ENCODE data around the gene IGDCC3. TPM values are rescaled to one million over a fixed set of nuclear protein-coding genes. Genes with fewer than 3 reads are reported as not detected.

IGDCC3 gene
- total and polyA plus RNA-seq, 2 donors: 0.50 to 1.4 TPM

DNA sequence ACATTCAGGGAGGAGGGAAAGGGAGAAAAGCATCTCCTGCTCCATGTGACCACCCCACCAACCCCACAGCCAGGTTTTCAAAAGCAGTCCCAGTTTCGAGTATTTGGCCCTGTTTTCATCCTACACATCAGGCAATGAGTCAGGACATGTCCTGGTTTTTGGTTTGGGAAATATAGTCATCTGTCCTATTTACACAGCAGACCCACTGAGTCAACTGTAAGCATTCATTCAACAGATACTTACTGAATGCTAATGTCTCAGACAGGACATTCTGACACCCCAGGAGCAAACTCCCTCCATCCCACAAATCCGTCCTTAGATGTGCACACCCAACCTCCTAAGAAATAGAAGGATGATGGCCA, 32.9 kb downstream of the IGDCC3 start:
- Histone ChIP-seq H3K27ac (ENCODE audit: low read depth in 1 of 2, low read length in 1 of 2) (no peak overlapping the region), H3K4me3 (ENCODE audit: low read length in 2 of 2) (no peak overlapping the region), H3K36me3 (ENCODE audit: control insufficient read depth in 2 of 2, insufficient read depth in 2 of 2, low read length in 1 of 2) (no peaks in the 10 kb centered on the region), H3K4me1 (ENCODE audit: control insufficient read depth in 2 of 2, insufficient read depth in 2 of 2, low read length in 2 of 2) (no peaks in the 10 kb centered on the region), H3K27me3 (ENCODE audit: control insufficient read depth in 2 of 2, insufficient read depth in 1 of 2, low read length in 1 of 2) (peaks cover 0 to 13% of the 10 kb centered on the region in 2 donors), H3K9me3 (ENCODE audit: control insufficient read depth in 2 of 2, insufficient read depth in 1 of 2, low read length in 1 of 2) (no peaks in the 10 kb centered on the region)
- DNase-seq (ENCODE audit: low read depth in 6 of 9, low spot score in 9 of 9): no peak
- 91% methylated on average over 2 of the region's 2 CpGs for WGBS

DNA sequence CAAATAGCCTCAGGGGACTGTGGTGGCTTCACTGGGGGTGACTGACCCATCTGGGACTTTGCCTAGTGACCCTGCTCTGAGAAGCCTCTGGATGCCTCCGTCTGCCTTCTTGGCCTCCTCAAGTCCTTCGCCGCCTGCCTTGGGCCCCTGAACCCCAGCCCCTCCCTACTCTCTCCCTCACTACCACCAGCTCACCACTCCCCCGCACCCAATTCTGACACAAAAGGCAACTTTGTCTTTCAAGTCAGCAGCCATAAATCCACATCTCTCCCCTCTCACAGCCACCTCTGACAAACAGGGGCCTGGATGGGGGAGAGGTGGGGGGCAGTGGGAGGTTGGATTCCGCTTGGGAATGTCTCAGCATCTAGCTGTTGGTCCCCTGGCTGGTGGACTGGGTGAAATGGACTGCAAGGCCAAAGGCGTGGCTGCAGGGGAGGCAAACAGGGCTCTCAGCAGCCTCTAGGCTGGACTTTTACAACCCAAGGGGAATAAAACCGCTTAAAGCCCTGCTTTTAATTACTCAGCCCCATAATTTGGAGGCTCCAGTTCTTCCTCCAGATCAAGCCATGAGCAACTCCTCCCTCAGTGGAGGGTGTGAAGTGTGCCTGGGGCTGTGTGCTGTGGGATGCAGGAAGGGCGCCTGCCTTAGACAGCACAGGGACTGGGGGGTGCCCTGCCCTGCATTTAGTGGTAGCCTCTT, 33.4 kb downstream of the IGDCC3 start:
- Histone ChIP-seq H3K27ac (ENCODE audit: low read depth in 1 of 2, low read length in 1 of 2) (no peak overlapping the region), H3K4me1 (ENCODE audit: control insufficient read depth in 2 of 2, insufficient read depth in 2 of 2, low read length in 2 of 2) (no peaks in the 10 kb centered on the region), H3K9me3 (ENCODE audit: control insufficient read depth in 2 of 2, insufficient read depth in 1 of 2, low read length in 1 of 2) (no peaks in the 10 kb centered on the region), H3K4me3 (ENCODE audit: low read length in 2 of 2) (no peak overlapping the region), H3K36me3 (ENCODE audit: control insufficient read depth in 2 of 2, insufficient read depth in 2 of 2, low read length in 1 of 2) (no peaks in the 10 kb centered on the region), H3K27me3 (ENCODE audit: control insufficient read depth in 2 of 2, insufficient read depth in 1 of 2, low read length in 1 of 2) (peaks cover 0 to 16% of the 10 kb centered on the region in 2 donors)
- 97% methylated on average over 8 of the region's 8 CpGs for WGBS
- DNase-seq (ENCODE audit: low read depth in 6 of 9, low spot score in 9 of 9): no peak

DNA sequence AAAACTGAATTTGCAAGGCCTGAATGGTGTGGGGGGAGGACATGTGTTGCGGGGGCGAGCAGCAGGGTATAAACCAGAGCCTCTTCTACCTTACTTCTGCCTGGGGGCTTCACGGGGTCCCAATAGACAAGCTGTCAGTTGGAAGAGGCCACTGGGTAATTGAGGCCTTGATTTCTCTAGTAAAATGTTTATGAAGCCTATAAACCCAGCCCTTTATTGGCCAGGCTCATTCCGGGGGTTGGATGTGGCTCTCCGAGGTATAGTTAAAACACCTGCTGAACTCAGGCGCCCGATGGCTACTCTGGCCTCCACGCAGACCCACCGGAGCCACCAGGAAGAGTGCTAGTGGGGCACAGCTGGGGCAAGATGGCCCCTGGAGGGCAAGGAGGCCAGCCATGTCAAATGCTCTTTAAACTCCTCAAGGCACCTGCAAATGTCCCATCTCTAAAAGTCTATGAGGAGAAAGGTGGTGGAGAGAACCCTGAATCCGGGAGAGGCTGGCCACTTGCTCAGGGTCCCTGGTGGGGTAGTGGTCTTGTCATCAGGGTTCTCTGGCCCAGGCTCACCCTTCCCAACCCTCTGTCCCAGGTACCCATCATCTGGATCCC, 34.3 kb downstream of the IGDCC3 start:
- Histone ChIP-seq H3K36me3 (ENCODE audit: control insufficient read depth in 2 of 2, insufficient read depth in 2 of 2, low read length in 1 of 2) (no peaks in the 10 kb centered on the region), H3K27me3 (ENCODE audit: control insufficient read depth in 2 of 2, insufficient read depth in 1 of 2, low read length in 1 of 2) (peaks cover 0 to 18% of the 10 kb centered on the region in 2 donors), H3K27ac (ENCODE audit: low read depth in 1 of 2, low read length in 1 of 2) (no peak overlapping the region), H3K9me3 (ENCODE audit: control insufficient read depth in 2 of 2, insufficient read depth in 1 of 2, low read length in 1 of 2) (no peaks in the 10 kb centered on the region), H3K4me3 (ENCODE audit: low read length in 2 of 2) (no peak overlapping the region), H3K4me1 (ENCODE audit: control insufficient read depth in 2 of 2, insufficient read depth in 2 of 2, low read length in 2 of 2) (no peaks in the 10 kb centered on the region)
- 95% methylated on average over 10 of the region's 10 CpGs for WGBS
- DNase-seq (ENCODE audit: low read depth in 6 of 9, low spot score in 9 of 9): no peak

DNA sequence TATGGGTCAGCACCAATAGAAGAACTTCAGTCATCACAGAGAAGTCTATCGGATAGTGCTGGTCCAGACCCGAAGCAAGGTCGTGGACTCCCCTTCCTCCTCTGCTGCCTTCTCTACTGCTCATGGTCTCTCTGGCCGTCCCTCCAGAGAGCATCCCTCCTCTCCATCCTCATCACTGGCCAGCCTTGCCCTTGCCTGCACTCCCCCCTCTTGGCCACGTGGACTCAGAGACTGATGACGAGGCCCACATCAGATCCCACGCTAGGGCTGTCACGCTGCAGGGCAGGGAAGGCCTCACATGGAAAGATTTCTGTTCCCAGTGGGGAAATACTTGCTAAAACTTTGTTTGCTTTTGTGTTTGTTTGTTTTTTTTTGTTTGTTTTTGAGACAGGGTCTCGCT, 35.3 kb downstream of the IGDCC3 start:
- 97% methylated on average over 9 of the region's 9 CpGs for WGBS
- H3K36me3 ChIP-seq (ENCODE audit: control insufficient read depth in 2 of 2, insufficient read depth in 2 of 2, low read length in 1 of 2): no peaks in the 10 kb centered on the region
- H3K27me3 ChIP-seq (ENCODE audit: control insufficient read depth in 2 of 2, insufficient read depth in 1 of 2, low read length in 1 of 2): peaks cover 0 to 19% of the 10 kb centered on the region in 2 donors
- H3K27ac ChIP-seq (ENCODE audit: low read depth in 1 of 2, low read length in 1 of 2): no peak overlapping the region
- DNase-seq (ENCODE audit: low read depth in 6 of 9, low spot score in 9 of 9): no peak
- no peaks in the 10 kb centered on the region for H3K9me3 ChIP-seq (ENCODE audit: control insufficient read depth in 2 of 2, insufficient read depth in 1 of 2, low read length in 1 of 2)
- no peaks in the 10 kb centered on the region for H3K4me1 ChIP-seq (ENCODE audit: control insufficient read depth in 2 of 2, insufficient read depth in 2 of 2, low read length in 2 of 2)
- H3K4me3 ChIP-seq (ENCODE audit: low read length in 2 of 2): no peak overlapping the region

DNA sequence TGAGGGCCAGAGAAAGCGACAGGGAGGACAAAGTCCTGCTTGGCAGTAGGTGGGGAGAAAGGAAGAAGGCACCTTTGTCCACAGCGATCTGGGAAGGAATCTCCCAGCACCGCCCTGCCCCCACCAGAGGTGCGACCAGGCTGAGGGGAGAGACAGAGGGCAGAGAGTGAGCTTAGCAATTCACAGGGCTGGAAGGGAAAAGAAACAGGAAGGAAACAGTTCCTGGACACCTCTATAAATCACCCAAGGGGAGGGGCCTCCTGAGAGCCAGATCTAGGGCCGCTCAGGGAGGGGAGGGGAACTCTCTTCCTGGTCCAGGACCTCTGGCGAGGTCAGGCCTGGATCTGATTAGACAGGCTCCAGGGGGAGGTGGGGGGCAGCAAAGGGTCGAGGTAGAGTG, 37.9 kb downstream of the IGDCC3 start:
- no peaks in the 10 kb centered on the region for H3K36me3 ChIP-seq (ENCODE audit: control insufficient read depth in 2 of 2, insufficient read depth in 2 of 2, low read length in 1 of 2)
- peaks cover 0 to 19% of the 10 kb centered on the region in 2 donors for H3K27me3 ChIP-seq (ENCODE audit: control insufficient read depth in 2 of 2, insufficient read depth in 1 of 2, low read length in 1 of 2)
- no peak overlapping the region for H3K27ac ChIP-seq (ENCODE audit: low read depth in 1 of 2, low read length in 1 of 2)
- H3K4me3 ChIP-seq (ENCODE audit: low read length in 2 of 2): no peak overlapping the region
- no peaks in the 10 kb centered on the region for H3K9me3 ChIP-seq (ENCODE audit: control insufficient read depth in 2 of 2, insufficient read depth in 1 of 2, low read length in 1 of 2)
- WGBS: 38% methylated on average over 7 of the region's 7 CpGs
- DNase-seq (ENCODE audit: low read depth in 6 of 9, low spot score in 9 of 9): no peak
- H3K4me1 ChIP-seq (ENCODE audit: control insufficient read depth in 2 of 2, insufficient read depth in 2 of 2, low read length in 2 of 2): no peaks in the 10 kb centered on the region

DNA sequence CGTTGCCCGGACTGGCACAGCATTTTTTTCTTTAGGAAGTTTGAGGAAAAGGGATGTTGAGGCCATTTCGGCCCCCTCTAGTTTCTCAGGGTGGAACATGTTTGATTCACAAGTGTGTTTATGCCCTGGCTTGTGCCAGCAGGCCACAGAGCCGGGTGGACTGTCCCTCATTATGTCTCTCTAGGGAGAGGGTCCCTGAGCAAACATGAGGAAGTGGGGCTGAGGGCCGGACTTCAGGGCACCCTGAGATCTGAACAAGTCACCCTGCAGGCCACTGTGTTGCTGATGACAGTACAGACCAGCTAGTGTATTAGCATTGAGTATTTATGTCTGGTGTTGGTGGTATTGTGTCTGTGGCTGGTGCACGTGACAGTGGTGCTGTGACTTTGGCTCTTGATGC, 38.4 kb downstream of the IGDCC3 start:
- Histone ChIP-seq H3K36me3 (ENCODE audit: control insufficient read depth in 2 of 2, insufficient read depth in 2 of 2, low read length in 1 of 2) (no peaks in the 10 kb centered on the region), H3K4me1 (ENCODE audit: control insufficient read depth in 2 of 2, insufficient read depth in 2 of 2, low read length in 2 of 2) (no peaks in the 10 kb centered on the region), H3K4me3 (ENCODE audit: low read length in 2 of 2) (no peak overlapping the region), H3K9me3 (ENCODE audit: control insufficient read depth in 2 of 2, insufficient read depth in 1 of 2, low read length in 1 of 2) (no peaks in the 10 kb centered on the region), H3K27me3 (ENCODE audit: control insufficient read depth in 2 of 2, insufficient read depth in 1 of 2, low read length in 1 of 2) (peaks cover 0 to 16% of the 10 kb centered on the region in 2 donors), H3K27ac (ENCODE audit: low read depth in 1 of 2, low read length in 1 of 2) (no peak overlapping the region)
- DNase-seq (ENCODE audit: low read depth in 6 of 9, low spot score in 9 of 9): no peak
- WGBS: 87% methylated on average over 6 of the region's 6 CpGs

DNA sequence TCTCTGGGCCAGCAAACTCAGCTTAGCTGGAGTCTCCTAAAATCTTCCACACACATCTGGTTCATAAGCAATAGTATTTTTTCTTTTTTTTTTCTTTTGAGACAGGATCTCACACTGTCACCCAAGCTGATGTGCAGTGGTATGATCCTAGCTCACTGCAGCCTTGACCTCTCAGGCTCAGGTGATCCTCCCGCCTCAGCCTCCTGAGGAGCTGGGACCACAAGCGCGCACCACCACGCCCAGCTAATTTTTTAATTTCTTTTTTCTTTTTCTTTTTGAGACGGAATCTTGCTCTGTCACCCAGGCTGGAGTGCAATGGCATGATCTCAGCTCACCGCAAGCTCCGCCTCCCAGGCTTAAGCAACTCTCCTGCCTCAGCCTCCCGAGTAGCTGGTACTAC, 39.0 kb downstream of the IGDCC3 start:
- H3K4me3 ChIP-seq (ENCODE audit: low read length in 2 of 2): no peak overlapping the region
- H3K9me3 ChIP-seq (ENCODE audit: control insufficient read depth in 2 of 2, insufficient read depth in 1 of 2, low read length in 1 of 2): no peaks in the 10 kb centered on the region
- peaks cover 0 to 12% of the 10 kb centered on the region in 2 donors for H3K27me3 ChIP-seq (ENCODE audit: control insufficient read depth in 2 of 2, insufficient read depth in 1 of 2, low read length in 1 of 2)
- no peak for DNase-seq (ENCODE audit: low read depth in 6 of 9, low spot score in 9 of 9)
- no peaks in the 10 kb centered on the region for H3K36me3 ChIP-seq (ENCODE audit: control insufficient read depth in 2 of 2, insufficient read depth in 2 of 2, low read length in 1 of 2)
- 99% methylated on average over 8 of the region's 8 CpGs for WGBS
- no peaks in the 10 kb centered on the region for H3K4me1 ChIP-seq (ENCODE audit: control insufficient read depth in 2 of 2, insufficient read depth in 2 of 2, low read length in 2 of 2)
- no peak overlapping the region for H3K27ac ChIP-seq (ENCODE audit: low read depth in 1 of 2, low read length in 1 of 2)

DNA sequence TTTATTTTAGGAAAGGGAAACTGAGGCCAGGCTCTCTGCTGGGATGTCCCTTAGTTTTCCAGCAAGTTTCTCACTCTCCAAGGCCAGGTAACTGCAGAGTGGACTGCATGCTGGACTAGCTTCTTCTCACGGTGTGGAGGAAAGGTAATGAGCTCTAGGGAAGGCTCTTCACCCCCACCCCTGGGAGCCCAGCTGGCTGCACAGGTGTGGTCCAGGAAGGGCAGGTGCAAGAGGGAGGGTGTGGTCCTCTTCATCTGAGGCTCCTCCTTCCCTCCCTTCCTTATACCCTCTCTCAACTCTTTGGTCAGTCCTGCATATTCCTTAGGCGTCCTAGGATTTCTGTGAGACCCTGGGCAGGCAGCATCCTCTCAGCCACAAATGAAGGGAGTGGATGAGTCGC, 39.4 kb downstream of the IGDCC3 start:
- no peak for DNase-seq (ENCODE audit: low read depth in 6 of 9, low spot score in 9 of 9)
- H3K4me1 ChIP-seq (ENCODE audit: control insufficient read depth in 2 of 2, insufficient read depth in 2 of 2, low read length in 2 of 2): no peaks in the 10 kb centered on the region
- no peaks in the 10 kb centered on the region for H3K9me3 ChIP-seq (ENCODE audit: control insufficient read depth in 2 of 2, insufficient read depth in 1 of 2, low read length in 1 of 2)
- no peak overlapping the region for H3K27ac ChIP-seq (ENCODE audit: low read depth in 1 of 2, low read length in 1 of 2)
- H3K4me3 ChIP-seq (ENCODE audit: low read length in 2 of 2): no peak overlapping the region
- H3K27me3 ChIP-seq (ENCODE audit: control insufficient read depth in 2 of 2, insufficient read depth in 1 of 2, low read length in 1 of 2): peaks cover 0 to 12% of the 10 kb centered on the region in 2 donors
- 89% methylated on average over 3 of the region's 3 CpGs for WGBS
- H3K36me3 ChIP-seq (ENCODE audit: control insufficient read depth in 2 of 2, insufficient read depth in 2 of 2, low read length in 1 of 2): no peaks in the 10 kb centered on the region

DNA sequence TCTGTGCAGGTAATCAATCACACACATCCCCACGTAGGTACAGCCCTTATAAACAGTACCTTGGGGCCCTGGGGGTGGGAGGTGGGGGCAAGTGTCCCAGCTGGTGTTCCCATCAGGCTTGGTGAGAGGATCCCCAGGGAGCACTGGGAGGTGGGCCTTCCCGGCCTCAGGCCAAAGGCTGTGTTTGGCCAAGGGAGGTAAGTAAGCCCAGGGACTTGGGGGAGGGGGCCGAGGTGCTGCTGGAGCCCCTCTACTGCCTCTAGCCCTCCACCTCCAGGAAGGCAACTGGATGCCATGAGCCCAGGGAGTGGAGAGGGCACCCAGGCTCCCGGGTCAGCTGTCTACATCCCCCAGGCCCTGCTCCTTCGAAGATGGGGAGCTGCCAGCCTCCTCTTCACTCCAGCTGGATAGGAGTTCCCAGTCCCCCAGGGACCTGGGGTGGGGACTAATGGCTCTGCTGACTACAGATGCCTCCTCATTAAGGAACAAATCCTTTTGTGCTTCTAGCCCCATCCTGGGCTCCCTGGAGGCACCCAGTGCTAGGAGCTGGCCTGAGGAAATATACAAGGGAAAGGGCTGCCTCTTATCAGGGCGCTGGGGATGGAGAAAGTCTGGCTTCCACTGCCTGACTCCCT, 40.2 kb downstream of the IGDCC3 start:
- Histone ChIP-seq H3K27ac (ENCODE audit: low read depth in 1 of 2, low read length in 1 of 2) (no peak overlapping the region), H3K27me3 (ENCODE audit: control insufficient read depth in 2 of 2, insufficient read depth in 1 of 2, low read length in 1 of 2) (peaks cover 0 to 12% of the 10 kb centered on the region in 2 donors), H3K4me3 (ENCODE audit: low read length in 2 of 2) (no peak overlapping the region), H3K4me1 (ENCODE audit: control insufficient read depth in 2 of 2, insufficient read depth in 2 of 2, low read length in 2 of 2) (no peaks in the 10 kb centered on the region), H3K9me3 (ENCODE audit: control insufficient read depth in 2 of 2, insufficient read depth in 1 of 2, low read length in 1 of 2) (no peaks in the 10 kb centered on the region), H3K36me3 (ENCODE audit: control insufficient read depth in 2 of 2, insufficient read depth in 2 of 2, low read length in 1 of 2) (no peaks in the 10 kb centered on the region)
- WGBS: 94% methylated on average over 6 of the region's 6 CpGs
- DNase-seq (ENCODE audit: low read depth in 6 of 9, low spot score in 9 of 9): no peak

Data from thymus (tissue), 11 donors.